Psoas muscle (tissue), 8 donors: ENCODE results near the gene RNU7-1. TPM values are rescaled to one million over a fixed set of nuclear protein-coding genes. Genes with fewer than 3 reads are reported as not detected.

Source experiments
- ATAC-seq, 4 donors: fragments of 200-7000 bp; cut with Tn5 transposase; one replicate each; pipeline ENCODE4 v1.9.1; 2020; ENCODE audit warnings: moderate library complexity in 3 of 4, mild to moderate bottlenecking in 2 of 4
- DNase-seq, 2 donors: peaks; one replicate each; pipeline ENCODE4 v3.0.0-alpha.2; 2020
- H3K27ac ChIP-seq: fragments of 200-600 bp; one replicate; pipeline ENCODE4 v1.8.0; 2022
- H3K27me3 ChIP-seq, 3 donors: fragments of 200-600 bp in 1 of 3; one replicate each; pipeline versions ENCODE4 v1.6.1 to v1.8.0; 2013 to 2022; ENCODE audit warnings: low read length in 2 of 3, mild to moderate bottlenecking in 2 of 3, moderate library complexity in 1 of 3; ENCODE audit not compliant: insufficient read depth in 3 of 3
- H3K36me3 ChIP-seq, 2 donors: fragments of 200-600 bp in 1 of 2; one replicate each; pipeline versions ENCODE4 v1.6.1 to v1.8.0; 2013 to 2022; ENCODE audit warnings: low read depth in 1 of 2, mild to moderate bottlenecking in 1 of 2, moderate library complexity in 1 of 2; ENCODE audit not compliant: insufficient read depth in 1 of 2
- H3K4me1 ChIP-seq: fragments of 200-600 bp; one replicate; pipeline ENCODE4 v1.8.0; 2022
- H3K4me3 ChIP-seq: fragments of 200-600 bp; one replicate; pipeline ENCODE4 v1.8.0; 2022; ENCODE audit warnings: mild to moderate bottlenecking
- H3K9me3 ChIP-seq: fragments of 200-600 bp; one replicate; pipeline ENCODE4 v1.8.0; 2022
- WGBS, 3 donors: extraction: QIAGEN DNeasy Blood & Tissue Kit; methylation state at CpG; one replicate each; pipeline versions ENCODE4 v1.1.6 to v1.1.7; 2013; 5-methylcytosine and 5-hydroxymethylcytosine counted together
- intact Hi-C, 2 donors: fragments of 100-400 bp; cut with DNase I; formaldehyde crosslinking; loops; one replicate each; pipeline versions ENCODE4 v1.11.0 to v1.14.2; 2022
- polyA plus RNA-seq, 3 donors: library from polyadenylated mRNA; stranded (reverse); fragments of 200-250 nt; gene quantifications; one replicate each; pipeline ENCODE4 v1.2.3, GENCODE V29; 2013
- total RNA-seq, 4 donors: library from RNA; stranded (reverse); fragmentation: NEBNext Ultra II Directional in 2 of 4; extraction: Animal tissue kit (Norgen Biotek cat#: 25700) in 2 of 4; gene quantifications; one replicate each; pipeline versions ENCODE4 v1.2.1 to v1.2.4, GENCODE V29; 2021 to 2023
- TF ChIP-seq, protein P1 (sequence below): fragments of 200-600 bp; IDR thresholded peaks from one replicate; pipeline ENCODE4 v1.8.0; 2022; ENCODE audit warnings: antibody characterized with exemption
- donor health status: healthy with polysubstance abuse.
- donor health status: DM: no; HTN: no; CAD: no; lungs with moderate emphysema.
- donor health status: Bipolar disorder and iron deficiency.
- donor health status: healthy.
- donor health status: DM: yes; HTN: yes; CAD: no.
- donor health status: DM: no; HTN: no; CAD: no.
- donor health status: DM: no; HTN: no; CAD: no.
- donor health status: DM: yes; HTN: yes; CAD: no.

Gene RNU7-1
- total and polyA plus RNA-seq, 7 donors, result not detected

DNA sequence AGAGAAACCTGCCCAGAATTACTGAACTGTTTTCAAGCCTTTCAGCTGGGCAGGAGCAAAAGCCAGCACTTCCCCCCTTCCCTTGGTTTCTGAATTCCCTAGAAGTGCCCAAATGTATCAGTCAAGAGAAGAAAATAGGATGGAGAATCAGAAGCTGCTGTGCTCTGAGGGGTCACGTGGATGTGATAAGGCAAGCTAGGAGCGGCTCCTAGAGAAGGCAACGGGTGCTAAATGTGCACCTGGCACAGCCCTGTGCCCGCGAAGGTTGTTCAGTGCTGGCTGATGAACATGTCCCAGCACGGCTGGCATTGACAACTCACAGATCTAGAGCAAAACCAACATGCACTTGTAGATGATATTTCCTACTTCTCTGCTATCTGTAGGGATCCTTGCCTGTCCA is 35.4 kb downstream of the RNU7-1 start:
- no peaks in the 10 kb centered on the region for H3K9me3 ChIP-seq
- TF ChIP-seq, protein P1, sequence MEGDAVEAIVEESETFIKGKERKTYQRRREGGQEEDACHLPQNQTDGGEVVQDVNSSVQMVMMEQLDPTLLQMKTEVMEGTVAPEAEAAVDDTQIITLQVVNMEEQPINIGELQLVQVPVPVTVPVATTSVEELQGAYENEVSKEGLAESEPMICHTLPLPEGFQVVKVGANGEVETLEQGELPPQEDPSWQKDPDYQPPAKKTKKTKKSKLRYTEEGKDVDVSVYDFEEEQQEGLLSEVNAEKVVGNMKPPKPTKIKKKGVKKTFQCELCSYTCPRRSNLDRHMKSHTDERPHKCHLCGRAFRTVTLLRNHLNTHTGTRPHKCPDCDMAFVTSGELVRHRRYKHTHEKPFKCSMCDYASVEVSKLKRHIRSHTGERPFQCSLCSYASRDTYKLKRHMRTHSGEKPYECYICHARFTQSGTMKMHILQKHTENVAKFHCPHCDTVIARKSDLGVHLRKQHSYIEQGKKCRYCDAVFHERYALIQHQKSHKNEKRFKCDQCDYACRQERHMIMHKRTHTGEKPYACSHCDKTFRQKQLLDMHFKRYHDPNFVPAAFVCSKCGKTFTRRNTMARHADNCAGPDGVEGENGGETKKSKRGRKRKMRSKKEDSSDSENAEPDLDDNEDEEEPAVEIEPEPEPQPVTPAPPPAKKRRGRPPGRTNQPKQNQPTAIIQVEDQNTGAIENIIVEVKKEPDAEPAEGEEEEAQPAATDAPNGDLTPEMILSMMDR, result no peak
- intact Hi-C loops, result no loop called here
- no peak for ATAC-seq
- 51 to 76% (median 61%) methylated on average over 6 of the region's 6 CpGs for WGBS, 3 donors
- H3K36me3 ChIP-seq, result peaks cover 36 to 100% of the 10 kb centered on the region in 2 donors
- H3K4me1 ChIP-seq, result no peaks in the 10 kb centered on the region
- H3K27me3 ChIP-seq, result no peaks in the 10 kb centered on the region
- no peak for DNase-seq
- H3K27ac ChIP-seq, result peak overlapping the region; percentile 43
- no peak overlapping the region for H3K4me3 ChIP-seq

DNA sequence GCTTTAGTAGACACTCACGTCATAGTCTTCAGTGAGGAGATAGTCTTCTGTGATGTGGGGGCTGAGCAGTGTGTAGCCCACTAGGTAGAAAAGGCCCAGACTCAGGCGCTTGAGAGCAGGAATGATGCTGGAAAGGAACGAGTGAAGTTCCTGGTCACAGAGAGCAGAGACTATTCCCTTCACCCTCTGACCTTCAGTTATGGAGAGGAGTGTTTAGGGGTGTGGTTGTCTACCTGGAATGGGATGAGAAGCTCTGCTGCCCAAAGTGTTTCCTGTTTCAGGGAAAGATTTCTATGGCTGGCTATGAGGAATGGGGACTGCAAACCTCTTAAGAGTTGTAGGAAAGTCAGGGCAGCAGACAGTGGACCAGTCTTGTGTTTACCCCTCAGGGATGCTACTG is 35.8 kb downstream of the RNU7-1 start:
- TF ChIP-seq, protein P1, result no peak
- intact Hi-C loops, result no loop called here
- no peak for DNase-seq
- WGBS, 3 donors, result 73 to 81% (median 77%) methylated on average over 3 of the region's 3 CpGs
- no peaks in the 10 kb centered on the region for H3K9me3 ChIP-seq
- ATAC-seq, result no peak
- no peaks in the 10 kb centered on the region for H3K27me3 ChIP-seq
- H3K4me1 ChIP-seq, result no peaks in the 10 kb centered on the region
- H3K27ac ChIP-seq, result no peak overlapping the region
- H3K4me3 ChIP-seq, result no peak overlapping the region
- H3K36me3 ChIP-seq, result peaks cover 36 to 100% of the 10 kb centered on the region in 2 donors

DNA sequence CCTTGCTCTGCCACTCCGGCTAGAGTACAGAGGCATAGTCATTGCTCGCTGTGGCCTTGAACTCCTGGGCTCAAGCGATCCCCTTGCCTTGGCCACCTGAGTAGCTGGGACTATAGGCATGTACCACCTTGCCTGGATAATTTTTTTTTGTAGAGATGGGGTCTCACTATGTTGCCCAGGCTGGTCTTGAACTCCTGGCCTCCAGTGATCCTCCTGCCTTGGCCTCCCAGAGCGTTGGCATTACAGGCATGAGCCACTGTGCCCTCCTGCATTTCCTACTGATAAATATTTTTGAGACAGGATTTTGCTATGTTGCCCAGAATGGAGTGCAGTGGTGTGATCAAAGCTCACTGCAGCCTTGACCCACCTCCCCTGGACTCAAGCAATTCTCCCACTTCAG is 36.5 kb downstream of the RNU7-1 start:
- Histone ChIP-seq H3K27me3 (no peaks in the 10 kb centered on the region), H3K4me3 (no peak overlapping the region), H3K36me3 (peaks cover 32 to 97% of the 10 kb centered on the region in 2 donors), H3K4me1 (no peaks in the 10 kb centered on the region), H3K9me3 (no peaks in the 10 kb centered on the region), H3K27ac (no peak overlapping the region)
- intact Hi-C loops, result no loop called here
- DNase-seq, result no peak
- WGBS, 3 donors, result 95 to 97% (median 97%) methylated on average over 4 of the region's 4 CpGs
- TF ChIP-seq, protein P1, result no peak
- no peak for ATAC-seq

DNA sequence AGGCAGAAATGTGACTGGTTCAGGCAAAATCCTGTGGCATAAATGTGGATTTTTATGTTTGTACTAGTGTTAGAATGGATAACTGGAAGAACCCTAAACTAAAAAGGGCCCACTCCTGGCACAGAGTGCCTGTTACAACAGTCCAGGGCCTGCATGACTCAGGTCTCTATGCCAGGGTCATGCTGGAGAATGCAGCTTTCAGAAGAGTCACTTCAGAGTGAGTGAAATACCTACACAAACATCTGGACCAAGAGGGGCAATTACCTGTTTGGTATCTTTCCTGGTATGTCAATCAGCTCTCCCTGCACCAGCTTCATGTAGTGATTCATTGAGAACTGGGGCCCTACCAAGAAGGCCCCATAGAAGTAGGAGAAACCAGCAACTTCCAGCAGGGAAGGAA is 37.1 kb downstream of the RNU7-1 start:
- ATAC-seq (peak in 3 of 4 donors; percentile 7 to 37 (median 25)), DNase-seq (no peak)
- Histone ChIP-seq H3K4me1 (no peaks in the 10 kb centered on the region), H3K27me3 (no peaks in the 10 kb centered on the region), H3K9me3 (no peaks in the 10 kb centered on the region), H3K27ac (no peak overlapping the region), H3K4me3 (no peak overlapping the region), H3K36me3 (peaks cover 25 to 94% of the 10 kb centered on the region in 2 donors)
- intact Hi-C loops, result no loop called here
- TF ChIP-seq, protein P1, result no peak
